ENCODE results near the gene CFDP1. TPM values are rescaled to one million over a fixed set of nuclear protein-coding genes. Genes with fewer than 3 reads are reported as not detected.
A peak's percentile ranks its signal among the peaks of the same experiment; 100 is the strongest.

Gene CFDP1
- total and polyA plus RNA-seq, 2 of the 13 experiments (the other 11 are each of a cell fraction or from before 2014, with no cell fraction given), result 78.6 to 153 TPM

DNA sequence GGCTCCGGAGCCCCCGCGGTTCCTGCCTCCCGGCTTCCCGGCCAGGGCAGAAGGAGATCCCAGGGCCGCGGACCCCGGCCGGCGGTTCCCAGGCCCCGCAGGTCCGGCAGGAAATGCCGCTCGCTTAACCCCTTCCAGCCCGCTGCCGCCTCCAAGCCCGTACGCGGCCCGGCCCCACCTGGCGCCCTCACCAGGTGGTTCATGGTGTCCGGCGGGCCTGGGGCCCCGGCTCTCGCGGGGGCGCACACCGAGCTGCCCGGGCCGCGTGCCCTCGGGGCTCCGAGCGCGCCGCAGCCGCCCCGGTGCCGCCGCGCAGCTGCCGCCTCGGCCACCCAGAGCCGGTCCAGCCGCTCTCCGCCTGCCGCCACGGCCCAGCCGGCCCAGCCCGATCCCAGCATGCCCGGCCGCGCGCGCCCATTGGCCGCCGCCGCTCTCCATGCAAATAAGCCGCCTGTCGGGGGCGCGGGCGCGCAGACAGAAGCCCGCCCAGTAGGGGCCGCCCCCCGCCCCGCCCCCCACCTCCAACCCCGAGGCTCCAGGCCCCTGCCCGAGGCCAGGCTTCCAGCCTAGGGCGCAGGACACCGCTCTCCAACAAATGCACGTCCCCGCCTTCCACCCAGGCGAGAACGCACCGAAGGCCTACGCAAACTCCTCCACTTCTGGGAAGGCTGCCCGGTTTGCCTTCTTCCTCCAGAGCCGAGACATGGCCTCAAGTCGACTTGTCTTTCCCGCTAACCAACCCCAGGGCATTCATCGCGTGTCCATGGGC, 181.8 kb downstream of the CFDP1 start, which contains the start of gene BCAR1 (continued):
- TF ChIP-seq ZBTB7B (CRISPR knock-in tag; IDR thresholded peaks at IDR 0.05), result no peak
- TF ChIP-seq, protein P1, sequence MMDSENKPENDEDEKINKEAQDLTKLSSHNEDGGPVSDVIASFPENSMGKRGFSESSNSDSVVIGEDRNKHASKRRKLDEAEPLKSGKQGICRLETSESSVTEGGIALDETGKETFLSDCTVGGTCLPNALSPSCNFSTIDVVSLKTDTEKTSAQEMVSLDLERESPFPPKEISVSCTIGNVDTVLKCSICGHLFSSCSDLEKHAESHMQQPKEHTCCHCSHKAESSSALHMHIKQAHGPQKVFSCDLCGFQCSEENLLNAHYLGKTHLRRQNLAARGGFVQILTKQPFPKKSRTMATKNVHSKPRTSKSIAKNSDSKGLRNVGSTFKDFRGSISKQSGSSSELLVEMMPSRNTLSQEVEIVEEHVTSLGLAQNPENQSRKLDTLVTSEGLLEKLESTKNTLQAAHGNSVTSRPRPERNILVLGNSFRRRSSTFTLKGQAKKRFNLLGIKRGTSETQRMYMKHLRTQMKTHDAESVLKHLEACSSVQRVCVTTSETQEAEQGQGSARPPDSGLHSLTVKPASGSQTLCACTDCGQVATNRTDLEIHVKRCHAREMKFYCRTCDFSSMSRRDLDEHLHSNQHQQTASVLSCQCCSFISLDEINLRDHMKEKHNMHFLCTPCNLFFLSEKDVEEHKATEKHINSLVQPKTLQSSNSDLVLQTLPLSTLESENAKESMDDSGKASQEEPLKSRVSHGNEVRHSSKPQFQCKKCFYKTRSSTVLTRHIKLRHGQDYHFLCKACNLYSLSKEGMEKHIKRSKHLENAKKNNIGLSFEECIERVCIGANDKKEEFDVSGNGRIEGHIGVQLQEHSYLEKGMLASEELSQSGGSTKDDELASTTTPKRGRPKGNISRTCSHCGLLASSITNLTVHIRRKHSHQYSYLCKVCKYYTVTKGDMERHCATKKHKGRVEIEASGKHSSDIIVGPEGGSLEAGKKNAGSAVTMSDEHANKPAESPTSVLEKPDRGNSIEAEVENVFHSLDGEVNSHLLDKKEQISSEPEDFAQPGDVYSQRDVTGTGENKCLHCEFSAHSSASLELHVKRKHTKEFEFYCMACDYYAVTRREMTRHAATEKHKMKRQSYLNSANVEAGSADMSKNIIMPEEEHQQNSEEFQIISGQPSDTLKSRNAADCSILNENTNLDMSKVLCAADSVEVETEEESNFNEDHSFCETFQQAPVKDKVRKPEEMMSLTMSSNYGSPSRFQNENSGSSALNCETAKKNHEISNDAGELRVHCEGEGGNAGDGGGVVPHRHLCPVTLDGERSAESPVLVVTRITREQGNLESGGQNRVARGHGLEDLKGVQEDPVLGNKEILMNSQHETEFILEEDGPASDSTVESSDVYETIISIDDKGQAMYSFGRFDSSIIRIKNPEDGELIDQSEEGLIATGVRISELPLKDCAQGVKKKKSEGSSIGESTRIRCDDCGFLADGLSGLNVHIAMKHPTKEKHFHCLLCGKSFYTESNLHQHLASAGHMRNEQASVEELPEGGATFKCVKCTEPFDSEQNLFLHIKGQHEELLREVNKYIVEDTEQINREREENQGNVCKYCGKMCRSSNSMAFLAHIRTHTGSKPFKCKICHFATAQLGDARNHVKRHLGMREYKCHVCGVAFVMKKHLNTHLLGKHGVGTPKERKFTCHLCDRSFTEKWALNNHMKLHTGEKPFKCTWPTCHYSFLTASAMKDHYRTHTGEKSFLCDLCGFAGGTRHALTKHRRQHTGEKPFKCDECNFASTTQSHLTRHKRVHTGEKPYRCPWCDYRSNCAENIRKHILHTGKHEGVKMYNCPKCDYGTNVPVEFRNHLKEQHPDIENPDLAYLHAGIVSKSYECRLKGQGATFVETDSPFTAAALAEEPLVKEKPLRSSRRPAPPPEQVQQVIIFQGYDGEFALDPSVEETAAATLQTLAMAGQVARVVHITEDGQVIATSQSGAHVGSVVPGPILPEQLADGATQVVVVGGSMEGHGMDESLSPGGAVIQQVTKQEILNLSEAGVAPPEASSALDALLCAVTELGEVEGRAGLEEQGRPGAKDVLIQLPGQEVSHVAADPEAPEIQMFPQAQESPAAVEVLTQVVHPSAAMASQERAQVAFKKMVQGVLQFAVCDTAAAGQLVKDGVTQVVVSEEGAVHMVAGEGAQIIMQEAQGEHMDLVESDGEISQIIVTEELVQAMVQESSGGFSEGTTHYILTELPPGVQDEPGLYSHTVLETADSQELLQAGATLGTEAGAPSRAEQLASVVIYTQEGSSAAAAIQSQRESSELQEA (CRISPR knock-in tag; IDR thresholded peaks at IDR 0.05; ENCODE audit: not compliant biosample characterization), result no peak
- TF ChIP-seq, protein P2, sequence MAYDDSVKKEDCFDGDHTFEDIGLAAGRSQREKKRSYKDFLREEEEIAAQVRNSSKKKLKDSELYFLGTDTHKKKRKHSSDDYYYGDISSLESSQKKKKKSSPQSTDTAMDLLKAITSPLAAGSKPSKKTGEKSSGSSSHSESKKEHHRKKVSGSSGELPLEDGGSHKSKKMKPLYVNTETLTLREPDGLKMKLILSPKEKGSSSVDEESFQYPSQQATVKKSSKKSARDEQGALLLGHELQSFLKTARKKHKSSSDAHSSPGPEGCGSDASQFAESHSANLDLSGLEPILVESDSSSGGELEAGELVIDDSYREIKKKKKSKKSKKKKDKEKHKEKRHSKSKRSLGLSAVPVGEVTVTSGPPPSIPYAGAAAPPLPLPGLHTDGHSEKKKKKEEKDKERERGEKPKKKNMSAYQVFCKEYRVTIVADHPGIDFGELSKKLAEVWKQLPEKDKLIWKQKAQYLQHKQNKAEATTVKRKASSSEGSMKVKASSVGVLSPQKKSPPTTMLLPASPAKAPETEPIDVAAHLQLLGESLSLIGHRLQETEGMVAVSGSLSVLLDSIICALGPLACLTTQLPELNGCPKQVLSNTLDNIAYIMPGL (CRISPR knock-in tag; IDR thresholded peaks at IDR 0.05; ENCODE audit: borderline replicate concordance in 1 of 2, low read depth in 1 of 2), result peak in 1 of 2 experiments; percentile 20; a peak in 3 of 4 replicates
- peak; percentile 62 for TF ChIP-seq SKI (IDR thresholded peaks at IDR 0.05; ENCODE audit: partially characterized antibody)
- TF ChIP-seq HNRNPUL1 (IDR thresholded peaks at IDR 0.05; ENCODE audit: low read depth, low read length), result no peak
- TF ChIP-seq ZNF772 (CRISPR knock-in tag; IDR thresholded peaks at IDR 0.05), result 0 out of 2 replicates have a peak, but pooled peaks have one; percentile 21
- TF ChIP-seq ZNF652 (CRISPR knock-in tag; IDR thresholded peaks at IDR 0.05; ENCODE audit: borderline replicate concordance, low read depth), result peak; percentile 96
- TF ChIP-seq, protein P3, sequence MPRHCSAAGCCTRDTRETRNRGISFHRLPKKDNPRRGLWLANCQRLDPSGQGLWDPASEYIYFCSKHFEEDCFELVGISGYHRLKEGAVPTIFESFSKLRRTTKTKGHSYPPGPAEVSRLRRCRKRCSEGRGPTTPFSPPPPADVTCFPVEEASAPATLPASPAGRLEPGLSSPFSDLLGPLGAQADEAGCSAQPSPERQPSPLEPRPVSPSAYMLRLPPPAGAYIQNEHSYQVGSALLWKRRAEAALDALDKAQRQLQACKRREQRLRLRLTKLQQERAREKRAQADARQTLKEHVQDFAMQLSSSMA (CRISPR knock-in tag; IDR thresholded peaks at IDR 0.05), result 0 out of 2 replicates have a peak, but pooled peaks have one; percentile 34
- 0 out of 2 replicates have a peak, but pooled peaks have one; percentile 7 for TF ChIP-seq THYN1 (CRISPR knock-in tag; IDR thresholded peaks at IDR 0.05; ENCODE audit: borderline replicate concordance, low read depth)
- peak; percentile 22; the same call in 1 of the 2 replicates for TF ChIP-seq ATF7-NPFF (CRISPR knock-in tag; IDR thresholded peaks at IDR 0.05; ENCODE audit: low read depth)
- TF ChIP-seq GATAD1 (CRISPR knock-in tag; IDR thresholded peaks at IDR 0.05), result peak; percentile 10; the same call in 1 of the 2 replicates
- TF ChIP-seq MEIS2 (CRISPR knock-in tag; IDR thresholded peaks at IDR 0.05), result peak; percentile 16; the same call in 1 of the 2 replicates
- TF ChIP-seq NFYB (CRISPR knock-in tag; IDR thresholded peaks at IDR 0.05), result peak; percentile 75
- TF ChIP-seq, protein P4, sequence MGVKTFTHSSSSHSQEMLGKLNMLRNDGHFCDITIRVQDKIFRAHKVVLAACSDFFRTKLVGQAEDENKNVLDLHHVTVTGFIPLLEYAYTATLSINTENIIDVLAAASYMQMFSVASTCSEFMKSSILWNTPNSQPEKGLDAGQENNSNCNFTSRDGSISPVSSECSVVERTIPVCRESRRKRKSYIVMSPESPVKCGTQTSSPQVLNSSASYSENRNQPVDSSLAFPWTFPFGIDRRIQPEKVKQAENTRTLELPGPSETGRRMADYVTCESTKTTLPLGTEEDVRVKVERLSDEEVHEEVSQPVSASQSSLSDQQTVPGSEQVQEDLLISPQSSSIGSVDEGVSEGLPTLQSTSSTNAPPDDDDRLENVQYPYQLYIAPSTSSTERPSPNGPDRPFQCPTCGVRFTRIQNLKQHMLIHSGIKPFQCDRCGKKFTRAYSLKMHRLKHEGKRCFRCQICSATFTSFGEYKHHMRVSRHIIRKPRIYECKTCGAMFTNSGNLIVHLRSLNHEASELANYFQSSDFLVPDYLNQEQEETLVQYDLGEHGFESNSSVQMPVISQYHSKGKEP (CRISPR knock-in tag; IDR thresholded peaks at IDR 0.05), result no peak

All from HepG2 (cell line).